GM18498 (cell line): Measurements from ENCODE around the gene GABPB1.
A peak's percentile ranks its signal among the peaks of the same experiment; 100 is the strongest.

Experiments used
- ATAC-seq: cut with Tn5 transposase; IDR thresholded peaks from one replicate; pipeline ENCODE4 v1.9.1; 2021; ENCODE audit warnings: mild to moderate bottlenecking, moderate library complexity; ENCODE audit not compliant: unreplicated experiment

The GABPB1 gene

DNA sequence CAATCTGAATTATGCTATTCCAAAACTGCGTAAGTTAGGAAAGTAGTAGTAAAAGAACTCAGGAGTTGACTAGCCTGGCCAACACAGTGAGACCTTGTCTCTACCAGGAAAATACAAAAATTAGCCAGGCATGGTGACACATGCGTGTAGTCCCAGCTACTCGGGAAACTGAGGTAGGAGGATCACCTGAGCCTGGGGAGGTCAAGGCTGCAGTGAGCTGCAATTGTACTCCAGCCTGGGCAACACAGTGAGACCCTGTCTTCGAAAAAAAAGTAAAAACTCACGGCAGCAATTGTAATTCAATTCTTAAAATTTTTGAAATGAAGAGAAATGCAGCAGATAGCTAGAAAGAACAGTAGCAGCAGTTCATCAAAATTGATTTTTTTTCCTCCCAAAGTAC, 9.7 kb downstream of the GABPB1 start:
- ATAC-seq = no peak

- no peak for ATAC-seq
Observed at GRCh38 chr15:50344006-50344464, 11.0 kb downstream of the GABPB1 start.

DNA sequence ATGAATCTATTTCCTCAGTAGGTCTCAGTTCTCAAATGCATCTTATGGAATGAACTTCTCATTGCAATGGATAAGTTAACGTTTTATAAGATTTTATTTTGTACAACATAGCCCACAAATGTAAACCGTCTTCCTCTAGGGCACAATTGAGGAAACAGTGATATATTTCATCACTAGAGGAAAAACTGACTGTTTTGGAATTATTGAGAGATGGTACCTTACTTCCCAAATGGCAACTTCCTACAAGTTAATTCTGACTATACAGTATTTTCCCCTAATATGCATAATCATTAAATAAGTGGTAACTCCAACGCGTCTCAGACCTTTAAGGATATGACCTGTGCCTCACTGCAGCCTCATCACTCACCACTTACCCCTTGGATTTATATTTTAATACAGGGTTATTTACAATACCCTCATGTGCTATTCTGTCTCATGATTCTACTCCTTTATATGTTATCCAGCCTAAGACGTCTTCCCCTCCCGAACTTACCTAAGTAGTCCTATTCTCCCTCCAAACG, 13.3 kb downstream of the GABPB1 start:
- no peak for ATAC-seq

GRCh38 chr15:50340416-50340815, 14.6 kb downstream of the GABPB1 start:
- ATAC-seq = no peak

GRCh38 chr15:50339717-50340116, 15.3 kb downstream of the GABPB1 start:
- no peak for ATAC-seq

- ATAC-seq = no peak
Observed at GRCh38 chr15:50335251-50335650, 19.7 kb downstream of the GABPB1 start.

DNA sequence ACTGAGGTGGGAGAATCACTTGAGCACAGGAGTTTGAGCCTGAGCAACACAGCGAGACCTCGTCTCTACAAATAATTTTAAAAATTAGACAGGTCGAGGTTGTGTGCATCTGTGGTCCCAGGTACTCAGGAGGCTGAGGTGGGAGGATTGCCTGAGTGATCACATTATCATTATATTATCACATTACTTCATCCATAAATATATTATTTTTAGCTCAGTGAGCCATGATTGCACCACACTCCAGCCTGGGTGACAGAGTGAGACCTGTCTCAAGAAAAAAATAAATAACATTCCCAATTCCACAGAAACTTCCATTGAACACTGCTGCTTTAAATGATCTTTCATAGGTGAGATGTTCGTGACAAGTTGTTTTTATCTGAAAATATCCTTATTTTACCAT, 21.8 kb downstream of the GABPB1 start:
- no peak for ATAC-seq

- ATAC-seq = no peak
Observed at GRCh38 chr15:50330921-50331320, 24.1 kb downstream of the GABPB1 start.

DNA sequence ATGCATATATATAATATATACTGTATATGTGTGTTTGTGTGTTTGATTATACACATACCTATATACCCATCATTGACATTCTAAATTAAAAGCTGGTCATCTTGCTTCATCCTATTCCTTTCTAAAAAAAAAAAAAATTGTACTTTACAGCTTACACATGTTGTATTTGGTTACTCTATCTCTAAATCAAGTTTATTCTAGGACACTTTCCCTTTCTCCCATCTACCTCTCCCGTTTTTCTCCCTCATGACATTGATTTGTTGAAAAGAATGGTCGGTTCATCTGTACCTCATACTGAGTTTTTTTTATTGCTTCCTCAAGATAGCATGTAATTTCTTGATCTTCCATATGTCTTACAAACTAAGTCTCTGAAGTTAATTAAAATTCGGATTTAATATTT, 26.9 kb downstream of the GABPB1 start:
- no peak for ATAC-seq

DNA sequence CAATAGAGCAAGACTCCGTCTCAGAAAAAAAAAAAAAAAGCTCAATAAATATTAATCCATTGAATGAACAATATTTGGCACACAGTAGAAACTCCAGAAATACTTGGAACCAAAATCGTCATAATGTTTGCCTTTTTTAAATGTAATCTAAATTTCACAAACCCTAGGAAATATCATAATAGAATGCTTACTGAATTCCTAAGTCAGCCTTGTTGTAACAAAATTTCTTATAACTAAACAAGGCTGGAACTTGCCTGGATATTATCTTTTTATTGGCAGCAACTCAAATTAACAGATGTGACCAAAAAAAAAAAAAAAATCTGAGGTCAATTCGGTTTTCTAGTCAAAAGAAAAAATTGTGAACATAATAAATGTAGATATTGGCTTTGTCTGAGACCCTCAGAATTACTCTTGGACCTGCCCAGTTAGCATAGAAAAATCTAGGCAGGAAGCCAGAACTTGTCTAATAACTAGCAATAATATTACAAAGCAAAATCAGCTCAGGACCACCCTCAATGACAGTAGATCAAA, 33.3 kb downstream of the GABPB1 start:
- ATAC-seq = no peak

GRCh38 chr15:50320504-50320903, 34.5 kb downstream of the GABPB1 start:
- no peak for ATAC-seq

- no peak for ATAC-seq
Observed at GRCh38 chr15:50318697-50319096, 36.3 kb downstream of the GABPB1 start.

DNA sequence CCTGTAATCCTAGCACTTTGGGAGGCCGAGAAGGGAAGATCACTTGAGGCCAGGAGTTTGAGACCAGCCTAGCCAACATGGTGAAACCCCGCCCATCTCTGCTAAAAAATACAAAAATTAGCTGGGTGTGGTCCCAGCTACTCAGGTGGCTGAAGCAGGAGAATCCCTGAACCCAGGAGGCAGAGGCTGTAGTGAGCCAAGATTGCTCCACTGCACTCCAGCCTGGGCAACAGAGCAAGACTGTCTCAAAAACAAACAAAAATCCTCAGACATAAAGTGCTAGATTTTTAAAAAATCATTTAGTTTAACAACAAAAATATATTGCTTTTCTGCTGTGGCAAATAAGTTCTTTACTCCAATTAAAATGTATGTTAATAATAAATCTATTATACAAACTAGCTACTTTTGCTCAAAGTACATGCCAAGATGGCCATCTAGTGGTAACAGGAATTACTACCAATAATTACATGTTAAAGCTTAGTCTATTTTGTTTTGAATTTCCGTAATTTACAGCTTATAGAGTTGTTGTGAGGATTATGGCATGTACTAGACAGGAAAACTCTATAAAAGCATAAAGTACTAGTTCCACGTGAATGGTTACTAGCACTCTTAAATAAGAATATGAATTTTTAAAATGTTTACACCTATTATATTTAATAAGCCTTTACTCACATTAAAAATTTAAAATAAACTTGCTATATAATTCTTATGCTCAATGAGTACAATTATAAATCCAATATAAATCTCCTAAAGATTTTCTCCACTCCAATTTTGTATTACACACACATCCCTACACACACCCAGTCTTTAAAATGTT, 39.0 kb downstream of the GABPB1 start:
- no peak for ATAC-seq

DNA sequence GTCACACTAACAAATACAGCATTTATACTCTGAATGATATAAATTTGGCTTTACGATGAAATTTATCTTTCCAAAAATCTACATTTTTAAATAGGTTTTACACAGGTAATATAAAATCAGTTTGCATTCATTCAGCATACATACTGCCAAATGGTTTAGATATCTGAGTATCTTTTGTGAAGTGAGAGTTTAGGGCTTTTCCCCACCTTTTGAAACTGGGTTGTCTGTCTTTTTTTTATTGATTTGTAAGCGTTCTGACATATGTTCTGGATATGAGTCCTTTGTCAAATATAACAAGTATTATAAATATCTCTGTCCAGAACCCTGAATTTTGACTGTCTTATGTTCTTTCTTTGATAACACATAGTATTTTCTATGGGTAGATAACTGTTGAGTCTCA, 42.4 kb downstream of the GABPB1 start:
- ATAC-seq = no peak

DNA sequence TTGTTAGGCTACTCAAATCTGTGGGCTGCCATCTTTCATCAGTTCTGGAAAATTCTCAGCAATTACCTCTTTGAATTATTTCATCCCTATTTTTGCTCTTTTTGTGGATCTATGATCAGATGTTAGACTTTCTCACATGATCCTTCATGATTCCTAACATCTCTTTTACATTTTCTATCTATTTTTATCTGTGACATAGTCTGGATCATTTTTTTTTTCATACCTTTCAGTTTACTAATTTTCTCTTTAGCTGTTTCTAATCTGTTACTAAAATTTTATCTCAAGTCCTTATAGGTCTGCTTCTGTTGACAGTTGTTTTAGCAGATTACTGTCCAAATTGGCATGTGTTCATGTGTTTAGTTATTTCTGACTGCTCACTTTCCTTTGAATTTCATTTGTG, 47.2 kb downstream of the GABPB1 start:
- no peak for ATAC-seq

DNA sequence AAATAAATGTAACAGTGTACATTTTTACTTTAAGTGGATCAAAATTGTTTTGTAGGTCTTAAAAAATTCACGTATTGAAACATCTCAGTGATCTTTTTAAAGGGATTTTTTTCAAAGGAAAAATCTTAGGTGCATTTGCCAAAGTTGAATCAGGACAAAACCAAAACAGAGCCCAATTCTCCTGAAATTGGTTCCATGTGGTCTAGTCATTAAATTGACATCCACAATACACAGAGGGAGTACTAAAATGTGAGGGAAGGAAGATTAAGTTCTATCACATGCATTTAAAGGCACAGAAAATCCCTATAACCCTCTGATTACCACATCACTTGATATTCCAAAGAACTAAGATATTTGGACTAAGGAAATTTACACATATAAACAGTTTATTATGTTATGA, 50.2 kb downstream of the GABPB1 start:
- ATAC-seq = no peak

GRCh38 chr15:50302581-50302980, 52.4 kb downstream of the GABPB1 start:
- ATAC-seq = peak; percentile 48

DNA sequence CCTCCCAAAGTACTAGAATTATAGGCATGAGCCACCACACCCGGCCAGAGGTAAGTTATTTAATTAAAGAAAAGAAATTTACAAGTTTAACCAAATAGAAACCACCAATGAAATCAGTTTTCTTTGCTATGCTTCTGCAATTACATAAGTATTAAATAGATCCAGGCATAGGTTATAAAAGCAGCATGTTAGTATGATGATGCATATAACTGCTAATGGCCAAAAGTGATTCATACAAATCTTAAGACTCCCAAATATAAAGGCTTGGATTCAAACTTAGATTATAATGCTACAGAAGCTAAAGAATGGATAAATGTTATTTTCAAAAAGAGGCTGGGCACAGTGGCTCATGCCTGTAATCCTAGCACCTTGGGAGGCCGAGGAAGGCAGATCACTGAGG, 56.7 kb downstream of the GABPB1 start:
- no peak for ATAC-seq

DNA sequence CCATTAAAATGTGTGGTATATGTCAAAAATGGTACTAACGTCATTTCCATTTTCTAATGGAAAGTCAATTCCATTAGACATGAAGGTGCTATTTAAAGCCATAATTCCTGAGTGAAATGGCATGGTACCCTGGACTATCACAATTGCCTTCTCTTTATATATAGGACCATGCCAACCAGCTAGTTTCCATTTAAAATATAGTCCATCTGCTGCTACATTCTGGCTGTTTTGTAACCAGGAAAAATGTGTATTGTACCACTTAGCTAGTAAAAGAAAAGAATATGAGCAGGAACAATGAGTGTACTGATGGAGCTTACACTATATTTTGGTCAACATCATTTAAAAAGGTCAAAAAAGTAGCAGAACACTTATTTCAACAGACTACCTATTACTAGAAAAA, 59.0 kb downstream of the GABPB1 start:
- no peak for ATAC-seq

DNA sequence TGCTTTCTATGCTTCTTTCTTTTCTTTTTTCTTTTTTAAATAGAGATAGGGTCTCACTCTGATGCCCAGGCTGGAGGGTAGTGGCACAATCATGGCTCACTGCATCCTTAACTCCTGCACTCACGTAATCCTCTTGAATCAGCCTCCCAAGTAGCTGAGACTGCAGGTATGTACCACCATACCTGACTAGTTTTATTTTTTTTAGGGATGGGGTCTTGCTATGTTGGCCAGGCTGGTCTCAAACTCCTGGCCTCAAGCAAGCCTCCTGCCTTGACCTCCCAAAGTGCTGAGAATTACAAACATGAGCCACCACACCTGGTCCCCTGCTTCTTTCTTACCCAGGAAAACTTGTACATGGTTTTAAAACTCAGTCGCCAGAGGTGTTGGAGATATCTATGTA, 65.2 kb downstream of the GABPB1 start:
- ATAC-seq = no peak

GRCh38 chr15:50287324-50288116, 67.5 kb downstream of the GABPB1 start:
- no peak for ATAC-seq

DNA sequence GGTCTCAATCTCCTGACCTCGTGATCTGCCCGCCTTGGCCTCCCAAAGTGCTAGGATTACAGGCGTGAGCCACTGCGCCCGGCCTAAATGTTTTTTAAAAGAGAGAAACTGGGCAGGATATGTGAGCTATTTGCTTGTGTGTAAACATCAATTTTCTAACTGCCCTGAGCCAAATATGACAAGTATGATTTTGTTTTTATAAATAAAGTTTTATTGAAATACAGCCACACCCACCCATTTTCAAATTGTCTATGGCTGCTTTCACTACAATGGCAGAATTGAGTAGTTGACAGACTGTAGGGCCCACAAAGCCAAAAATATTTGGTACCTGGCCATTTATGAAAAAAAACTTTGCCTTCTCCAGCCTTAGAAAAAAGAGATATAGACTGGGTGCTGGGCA, 73.6 kb downstream of the GABPB1 start:
- no peak for ATAC-seq
